Stimulated activated naive CD8-positive, alpha-beta T cell treated with anti-CD3 and anti-CD28 coated beads, Interleukin-15, Interleukin-2, amounts not matched to agents 100 U/mL and 50 U/mL, for 24 hours (primary cell): Measurements from ENCODE around the gene MUC20.
"Not testable (repeated sequence)": the region's sequence is repeated elsewhere in the genome, so short reads cannot be mapped to it uniquely, and the experiment has no call there.

ENCODE experiments used
- ATAC-seq: fragments of 150-1000 bp; cut with Tn5 transposase; one replicate; pipeline ENCODE4 v1.10.0; 2021
- DNase-seq: peaks from one replicate; pipeline ENCODE4 v3.0.0; 2021

The MUC20 gene

GRCh38 chr3:195692781-195693427 is 27.9 kb upstream of the MUC20 start:
- ATAC-seq: no peak
- no peak for DNase-seq

DNA sequence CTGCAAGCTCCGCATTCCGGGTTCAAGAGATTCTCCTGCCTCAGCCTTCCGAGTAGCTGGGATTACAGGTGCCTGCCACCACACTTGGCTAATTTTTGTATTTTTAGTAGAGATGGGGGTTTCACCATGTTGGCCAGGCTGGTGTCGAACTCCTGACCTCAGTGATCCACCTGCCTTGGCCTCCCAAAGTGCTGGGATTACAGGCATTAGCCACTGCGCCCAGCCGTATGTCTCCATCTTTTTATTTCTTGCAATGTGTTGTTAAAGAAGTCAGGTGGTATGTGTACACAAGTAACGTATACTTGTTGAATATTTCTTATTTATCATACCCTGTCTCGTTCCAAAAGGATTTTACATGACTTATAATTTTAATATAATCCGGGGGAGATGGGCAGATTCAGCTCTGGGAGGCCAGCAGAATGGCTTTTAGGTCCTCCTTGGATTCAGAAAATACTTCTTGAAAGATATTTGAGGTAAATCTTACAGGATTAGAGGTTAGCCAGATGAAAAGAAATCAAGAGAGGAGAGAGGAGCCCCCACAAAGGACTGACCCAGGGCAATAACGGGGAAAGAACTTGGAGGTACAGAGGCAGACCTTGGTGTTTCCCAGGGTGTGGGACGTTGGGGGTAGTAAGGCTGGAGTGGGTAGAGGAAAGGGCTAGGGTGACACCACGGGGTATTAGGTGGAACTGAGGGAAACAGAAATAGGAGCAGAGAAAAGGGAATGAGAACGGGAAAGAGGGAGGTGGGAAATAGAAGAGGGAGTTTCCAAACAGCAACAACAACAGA is 27.2 kb upstream of the MUC20 start:
- DNase-seq (no peak), ATAC-seq (no peak)

GRCh38 chr3:195694217-195695076 is 26.3 kb upstream of the MUC20 start:
- not testable (repeated sequence) for ATAC-seq, DNase-seq

DNA sequence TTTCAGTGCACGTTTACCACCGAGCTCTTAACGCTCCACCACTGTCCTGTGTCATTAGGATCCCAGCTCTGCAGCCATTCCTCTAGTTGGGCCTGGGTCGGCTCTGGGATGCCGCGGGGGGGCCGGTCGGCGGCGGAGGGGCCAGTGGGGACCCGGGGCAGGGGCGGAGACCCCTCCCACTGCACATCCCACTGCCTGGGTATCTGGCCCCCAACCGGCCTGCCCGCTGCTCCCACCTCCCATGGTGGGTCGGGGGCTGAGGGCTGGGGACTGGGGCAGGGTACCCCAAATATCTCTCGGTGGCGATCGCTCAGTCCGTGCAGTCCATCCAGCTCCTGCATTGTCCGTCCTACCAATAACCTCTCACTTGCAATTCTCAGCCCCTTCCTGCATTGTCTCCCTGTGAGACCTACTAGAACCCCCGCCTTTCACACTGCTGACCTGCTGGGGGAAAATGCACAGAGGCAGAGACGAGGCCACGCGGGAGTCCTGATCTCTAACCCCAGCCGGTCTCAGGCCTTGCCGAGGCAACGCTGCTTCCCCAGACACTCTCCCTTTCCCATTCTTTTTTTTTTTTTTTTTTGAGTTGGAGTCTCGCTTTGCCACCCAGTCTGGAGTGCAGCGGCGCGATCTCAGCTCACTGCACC is 24.0 kb upstream of the MUC20 start:
- no peak for ATAC-seq
- no peak for DNase-seq

- ATAC-seq: no peak
- no peak for DNase-seq
Measured at GRCh38 chr3:195697582-195698324, 23.0 kb upstream of the MUC20 start.

DNA sequence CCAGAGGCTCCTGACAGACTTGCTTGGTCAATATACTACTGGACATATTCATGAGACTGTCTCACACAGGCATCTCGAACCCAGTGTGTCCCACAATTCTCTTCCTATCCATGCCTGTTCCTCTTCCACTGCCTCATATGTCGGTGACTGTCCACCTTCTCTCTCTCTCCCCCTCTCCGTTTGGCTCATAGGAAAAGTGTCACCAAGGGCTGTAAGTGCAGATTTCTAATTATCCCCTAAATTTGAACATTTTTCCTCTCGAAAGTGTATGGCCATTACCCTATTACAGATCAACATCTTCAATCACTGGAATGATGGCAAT is 22.5 kb upstream of the MUC20 start:
- ATAC-seq (no peak), DNase-seq (no peak)

DNA sequence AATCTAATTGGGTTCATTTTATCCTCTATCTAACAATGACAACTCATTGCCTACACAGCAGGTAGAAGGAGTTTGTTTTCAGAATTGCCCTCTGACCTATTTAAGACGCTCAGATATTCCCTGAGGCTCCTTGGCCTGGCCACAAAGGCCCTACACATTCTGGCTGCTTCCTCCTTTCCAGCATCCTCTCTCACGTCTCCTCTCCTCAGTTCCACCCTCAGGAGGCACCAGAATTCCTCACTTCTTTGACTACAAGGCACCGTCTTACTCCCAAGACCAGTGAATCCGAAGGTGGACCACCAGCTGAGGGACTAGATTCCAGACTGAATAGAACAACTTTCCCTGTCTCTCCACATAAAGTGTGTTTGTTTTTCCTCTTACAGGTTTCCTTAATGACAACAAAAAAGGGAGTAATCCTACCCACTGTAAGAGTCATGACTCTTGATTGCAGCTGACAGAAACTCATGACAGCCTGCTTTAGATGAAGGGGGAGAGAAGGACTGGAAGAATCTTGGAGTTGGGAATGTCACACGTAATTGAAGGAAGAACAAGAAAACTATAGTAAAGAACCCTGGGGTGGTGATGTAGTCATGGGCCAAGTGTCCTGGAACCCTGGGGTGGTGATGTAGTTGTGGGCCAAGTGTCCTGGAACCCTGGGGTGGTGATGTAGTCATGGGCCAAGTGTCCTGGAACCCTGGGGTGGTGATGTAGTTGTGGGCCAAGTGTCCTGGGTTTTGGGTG is 22.0 kb upstream of the MUC20 start:
- ATAC-seq (no peak), DNase-seq (no peak)

DNA sequence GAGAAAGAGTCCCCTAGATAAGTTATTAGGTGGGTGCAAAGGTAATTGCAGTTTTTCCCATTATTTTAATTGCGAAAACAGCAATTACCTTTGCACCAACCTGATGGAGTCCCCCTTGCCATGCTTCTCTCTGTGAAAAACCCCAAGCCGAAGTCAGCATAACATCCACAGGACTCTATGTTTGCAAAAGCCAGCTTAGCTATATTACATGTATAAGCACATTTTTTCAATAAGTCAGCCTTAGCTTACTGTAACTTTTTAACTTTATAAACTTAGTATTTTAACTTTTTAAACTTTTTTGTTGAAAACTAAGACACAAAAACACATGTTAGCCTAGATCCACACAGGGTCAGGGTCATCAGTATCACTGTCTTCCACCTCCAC is 21.4 kb upstream of the MUC20 start:
- DNase-seq: no peak
- no peak for ATAC-seq

- no peak for DNase-seq
- ATAC-seq: no peak
Measured at GRCh38 chr3:195699860-195700259, 20.9 kb upstream of the MUC20 start.

DNA sequence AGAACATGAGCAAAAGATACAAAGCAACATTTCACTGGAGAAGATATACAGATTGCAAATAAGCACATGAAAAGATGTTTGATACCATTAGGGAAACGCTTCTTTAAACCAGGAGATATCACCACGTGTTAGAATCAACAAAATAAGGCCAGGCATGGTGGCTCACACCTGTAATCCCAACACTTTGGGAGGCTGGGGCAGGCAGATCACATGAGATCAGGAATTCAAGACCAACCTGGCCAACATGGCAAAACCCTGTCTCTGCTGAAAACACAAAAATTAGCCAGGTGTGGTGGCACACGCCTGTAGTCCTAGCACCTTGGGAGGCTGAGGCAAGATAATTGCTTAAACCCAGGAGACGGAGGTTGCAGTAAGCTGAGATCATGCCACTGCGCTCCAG is 20.5 kb upstream of the MUC20 start:
- ATAC-seq (no peak), DNase-seq (no peak)

DNA sequence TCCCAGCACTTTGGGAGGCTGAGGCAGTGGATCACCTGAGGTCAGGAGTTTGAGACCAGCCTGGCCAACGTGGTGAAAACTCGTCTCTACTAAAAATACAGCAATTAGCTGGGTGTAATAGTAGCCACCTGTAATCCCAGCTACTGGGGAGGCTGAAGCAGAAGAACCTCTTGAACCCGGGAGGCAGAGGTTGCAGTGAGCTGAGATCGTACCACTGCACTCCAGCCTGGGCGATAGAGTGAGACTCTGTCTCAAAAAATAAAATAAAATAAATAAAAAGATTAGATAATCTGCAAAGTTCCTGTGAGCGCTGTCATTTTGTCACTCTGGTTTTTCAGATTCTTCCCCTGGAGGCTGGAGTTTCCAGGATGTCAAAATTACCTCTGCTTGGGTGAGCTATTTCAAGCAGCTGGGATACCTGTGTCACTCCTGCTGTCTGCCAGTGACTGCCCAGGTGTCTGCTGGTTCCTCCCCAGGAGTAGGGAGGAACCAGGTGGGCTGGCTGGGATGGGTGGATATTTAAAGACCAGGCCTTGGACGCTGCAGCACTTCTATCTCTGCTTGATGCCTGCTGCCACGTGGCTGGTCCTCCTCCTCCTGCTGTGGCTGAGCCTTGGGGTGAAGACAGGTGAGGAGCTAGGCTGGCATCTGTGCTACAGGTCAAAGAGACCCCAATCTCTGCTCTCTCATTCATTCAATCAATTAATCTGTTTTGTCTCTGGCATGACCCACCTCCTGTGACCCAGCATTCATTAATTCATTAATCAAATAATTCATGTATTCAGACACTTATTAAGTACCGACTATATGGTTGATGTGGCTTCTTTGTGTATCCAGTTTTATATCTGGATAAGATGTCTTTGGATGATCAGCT is 19.5 kb upstream of the MUC20 start:
- no peak for DNase-seq
- ATAC-seq: no peak

GRCh38 chr3:195703776-195704175 is 17.0 kb upstream of the MUC20 start:
- no peak for DNase-seq
- ATAC-seq: no peak

DNA sequence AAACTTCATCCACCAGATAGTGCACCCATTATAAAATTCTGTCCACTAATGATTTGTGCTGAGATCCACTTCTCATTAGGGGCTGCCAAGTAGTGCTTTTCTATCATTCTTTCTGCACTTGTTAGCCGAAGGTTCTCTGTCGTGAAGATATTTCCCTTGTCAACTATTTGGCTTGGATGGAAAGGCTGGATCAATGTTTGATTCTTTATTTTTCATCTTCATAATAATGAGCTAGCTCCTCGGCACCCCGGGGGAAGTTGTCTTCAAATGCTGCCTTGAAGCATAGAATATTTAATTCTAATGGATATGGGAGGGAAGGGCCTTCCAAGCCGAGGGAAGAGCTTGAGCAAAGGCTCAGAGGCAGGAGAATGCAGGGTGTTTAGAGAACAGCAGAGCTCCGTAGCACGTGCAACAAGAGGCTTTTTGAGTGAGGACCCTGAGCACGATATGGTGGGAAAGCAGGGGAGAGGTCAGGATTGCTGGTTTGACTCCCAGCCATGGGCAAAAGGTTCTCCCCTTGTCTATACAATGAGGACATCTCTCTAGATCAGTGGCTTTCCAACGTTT is 16.3 kb upstream of the MUC20 start:
- ATAC-seq: no peak
- no peak for DNase-seq

DNA sequence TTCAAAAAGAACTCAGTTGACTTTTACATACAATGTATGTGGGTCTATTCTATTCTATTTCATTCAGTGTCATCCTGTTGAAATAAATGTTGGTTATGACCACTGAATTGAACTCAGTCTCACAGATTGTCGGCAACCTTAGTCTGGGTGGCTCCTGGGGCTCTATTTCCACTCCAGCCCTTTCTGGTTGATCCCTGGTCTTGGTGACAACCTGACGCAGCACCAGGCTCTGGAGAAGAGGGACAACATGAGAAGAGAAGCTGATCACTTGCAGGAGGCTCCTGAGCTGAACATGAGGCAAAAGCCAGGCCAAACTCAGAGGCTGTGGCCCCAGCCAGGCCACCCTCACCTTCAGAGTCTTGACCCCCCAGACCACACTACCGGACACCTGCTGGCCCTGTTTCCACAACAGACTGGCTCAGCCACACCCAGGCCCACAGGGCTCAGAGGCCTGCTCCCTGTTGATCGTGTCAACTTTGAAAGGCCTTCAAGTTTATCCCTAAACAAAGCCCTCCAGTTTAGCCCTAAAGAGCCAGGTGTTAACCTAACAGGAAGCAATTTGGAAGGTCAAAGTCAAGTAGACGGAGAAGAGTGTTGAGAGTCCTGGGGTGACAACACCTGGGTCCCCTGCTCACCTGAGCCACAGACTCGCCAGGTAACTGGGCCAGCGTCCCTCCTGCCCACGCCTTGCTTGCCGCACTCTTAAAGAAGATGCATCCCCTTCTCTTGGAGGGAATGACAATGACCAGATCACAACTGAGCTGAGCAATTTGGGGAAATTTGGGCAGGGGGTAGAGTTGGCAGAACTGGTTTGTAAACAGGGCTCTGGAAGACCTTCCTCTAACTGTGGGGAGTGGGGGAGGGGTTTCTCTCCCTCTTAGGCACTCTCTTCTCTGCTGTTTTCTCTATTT is 15.4 kb upstream of the MUC20 start:
- ATAC-seq (no peak), DNase-seq (no peak)

DNA sequence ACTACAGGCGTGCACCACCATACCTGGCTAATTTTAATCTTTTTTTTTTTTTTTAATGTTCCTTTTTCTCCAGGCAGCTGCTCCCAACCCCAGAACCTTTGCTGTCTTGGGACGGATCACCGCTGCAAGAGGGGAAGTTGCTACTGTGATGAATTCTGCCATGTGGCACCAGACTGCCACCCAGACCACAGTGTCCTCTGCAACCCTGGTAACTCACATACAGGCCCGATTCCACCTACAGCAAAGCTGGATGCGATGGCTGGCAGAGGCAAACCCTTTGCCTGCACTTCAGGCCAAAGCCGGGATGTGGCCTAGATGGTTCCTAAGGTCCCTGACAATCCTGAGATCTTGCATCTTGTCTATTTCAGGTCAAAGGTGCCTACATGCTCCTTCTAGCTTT is 12.7 kb upstream of the MUC20 start:
- DNase-seq (no peak), ATAC-seq (no peak)

DNA sequence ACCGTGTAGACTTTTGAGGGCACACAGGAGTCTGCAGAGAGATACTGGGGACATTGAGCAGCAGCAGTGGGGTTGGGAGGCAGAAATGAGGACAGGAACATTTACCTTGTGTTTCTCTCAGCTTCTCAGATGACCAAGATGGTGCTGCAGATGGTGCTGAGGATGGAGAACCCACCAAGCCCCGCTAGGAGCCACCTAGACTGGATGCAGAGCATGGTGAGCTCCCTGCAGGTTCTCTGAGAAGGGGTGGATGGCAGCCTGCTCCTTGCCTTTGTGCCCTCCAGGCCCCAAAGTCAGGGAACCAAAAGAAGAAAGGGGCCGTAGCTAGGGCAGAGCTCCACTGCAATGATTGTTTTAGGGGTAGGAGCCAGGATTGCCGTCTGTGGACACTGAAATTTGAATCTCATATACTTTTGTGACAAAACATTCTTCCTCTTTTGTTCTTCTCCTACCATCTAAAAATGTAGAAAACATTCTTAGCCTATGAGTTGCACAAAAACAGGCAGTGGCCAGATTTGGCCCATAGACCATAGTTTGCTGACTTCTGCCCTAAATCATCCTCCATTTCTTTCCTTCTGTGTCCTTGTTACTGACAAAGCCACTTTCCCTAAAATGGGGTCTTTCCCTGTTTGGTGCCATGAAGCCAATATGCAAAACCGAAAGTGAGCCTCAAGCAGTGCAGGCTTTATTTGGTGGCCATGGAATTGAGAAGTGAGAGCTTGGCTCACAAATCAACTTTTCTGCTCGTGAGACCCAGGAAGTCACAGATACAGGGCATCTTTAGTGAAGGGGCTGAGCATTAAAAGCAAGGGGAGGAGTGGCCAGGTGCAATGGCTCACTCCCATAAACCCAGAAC is 11.9 kb upstream of the MUC20 start:
- no peak for DNase-seq
- no peak for ATAC-seq

GRCh38 chr3:195709676-195710085 is 11.1 kb upstream of the MUC20 start:
- no peak for ATAC-seq
- no peak for DNase-seq
